Measurements from ENCODE around the gene TNFRSF14.
"Not testable (repeated sequence)": the region's sequence is repeated elsewhere in the genome, so short reads cannot be mapped to it uniquely, and the experiment has no call there.

Gene TNFRSF14

GRCh38 chr1:2564006-2564814 lies 8.0 kb downstream of the TNFRSF14 start:
- Histone ChIP-seq H3K4me1 (peaks cover 61 to 90% (median 76%) of the 10 kb centered on the region in 10 experiments), H3K4me3 (no peak overlapping the region; a peak in 1 of 20 replicates), H3K36me3 (peaks cover 0 to 53% (median 0%) of the 10 kb centered on the region in 11 experiments; a peak in 6 of 22 replicates), H3K27me3 (no peaks in the 10 kb centered on the region), H3K9me3 (replicated peaks in 1 of 11) (no peaks in the 10 kb centered on the region), H3K9ac (peak overlapping the region in 7 of 11 experiments; percentile 17 to 95 (median 40); a peak in 8 of 22 replicates), H4K20me1 (peaks cover 6 to 56% (median 20%) of the 10 kb centered on the region in 11 experiments; a peak in 14 of 22 replicates), H3K4me2 (peak overlapping the region; percentile 60 to 100 (median 91)), H3K27ac (peak overlapping the region in 2 of 11 experiments; percentile 20 to 25; a peak in 3 of 22 replicates)
- no peak for TF ChIP-seq Cebpa-rat (IDR thresholded peaks at IDR 0.05)

- Histone ChIP-seq H3K27me3 (no peaks in the 10 kb centered on the region), H3K27ac (peak overlapping the region in 2 of 11 experiments; percentile 20 to 25; a peak in 3 of 22 replicates), H3K9me3 (replicated peaks in 1 of 11) (no peaks in the 10 kb centered on the region), H3K9ac (peak overlapping the region in 5 of 11 experiments; percentile 11 to 95 (median 40); a peak in 5 of 22 replicates), H3K4me2 (peak overlapping the region; percentile 60 to 100 (median 91)), H3K4me3 (no peak overlapping the region; a peak in 1 of 20 replicates), H3K36me3 (peaks cover 0 to 46% (median 0%) of the 10 kb centered on the region in 11 experiments; a peak in 6 of 22 replicates), H4K20me1 (peaks cover 6 to 49% (median 19%) of the 10 kb centered on the region in 11 experiments; a peak in 14 of 22 replicates), H3K4me1 (peaks cover 66 to 90% (median 82%) of the 10 kb centered on the region in 10 experiments)
- TF ChIP-seq Cebpa-rat (IDR thresholded peaks at IDR 0.05) = no peak
Observed at GRCh38 chr1:2564815-2565374, 8.7 kb downstream of the TNFRSF14 start.

GRCh38 chr1:2566101-2567045 lies 10.2 kb downstream of the TNFRSF14 start:
- no peak for TF ChIP-seq Cebpa-rat (IDR thresholded peaks at IDR 0.05)
- H3K36me3 ChIP-seq = peaks cover 0 to 31% (median 0%) of the 10 kb centered on the region in 11 experiments; a peak in 6 of 22 replicates
- peaks cover 66 to 90% (median 80%) of the 10 kb centered on the region in 10 experiments for H3K4me1 ChIP-seq
- H3K4me3 ChIP-seq = no peak overlapping the region
- no peaks in the 10 kb centered on the region for H3K27me3 ChIP-seq
- peak overlapping the region in 1 of 11 experiments; percentile 29; a peak in 1 of 22 replicates for H3K9ac ChIP-seq
- peaks cover 1 to 34% (median 12%) of the 10 kb centered on the region in 11 experiments; a peak in 14 of 22 replicates for H4K20me1 ChIP-seq
- H3K4me2 ChIP-seq = peak overlapping the region in 9 of 11 experiments; percentile 81 to 100 (median 91); a peak in 15 of 22 replicates
- peaks cover 0 to 12% (median 0%) of the 10 kb centered on the region in 11 experiments; a peak in 2 of 22 replicates for H3K9me3 ChIP-seq (replicated peaks in 1 of 11)
- no peak overlapping the region; a peak in 1 of 22 replicates for H3K27ac ChIP-seq

- H3K9ac ChIP-seq = no peak overlapping the region
- H4K20me1 ChIP-seq = peaks cover 0 to 26% (median 4%) of the 10 kb centered on the region in 11 experiments; a peak in 12 of 22 replicates
- H3K27me3 ChIP-seq = no peaks in the 10 kb centered on the region
- no peak for TF ChIP-seq Cebpa-rat (IDR thresholded peaks at IDR 0.05)
- peak overlapping the region in 3 of 11 experiments; percentile 5 to 70 (median 43); a peak in 5 of 22 replicates for H3K4me2 ChIP-seq
- peaks cover 0 to 23% (median 0%) of the 10 kb centered on the region in 11 experiments; a peak in 6 of 22 replicates for H3K36me3 ChIP-seq
- H3K4me3 ChIP-seq = no peak overlapping the region
- peaks cover 0 to 20% (median 0%) of the 10 kb centered on the region in 11 experiments; a peak in 3 of 22 replicates for H3K9me3 ChIP-seq (replicated peaks in 1 of 11)
- H3K27ac ChIP-seq = no peak overlapping the region
- peaks cover 58 to 90% (median 72%) of the 10 kb centered on the region in 10 experiments for H3K4me1 ChIP-seq
Observed at GRCh38 chr1:2567083-2567679, 11.0 kb downstream of the TNFRSF14 start.

- H4K20me1 ChIP-seq = peaks cover 0 to 15% (median 0%) of the 10 kb centered on the region in 11 experiments; a peak in 5 of 22 replicates
- not testable (repeated sequence) for H3K9ac ChIP-seq, H3K27me3 ChIP-seq, H3K4me3 ChIP-seq, H3K27ac ChIP-seq
- H3K36me3 ChIP-seq = peaks cover 0 to 12% (median 0%) of the 10 kb centered on the region in 11 experiments; a peak in 5 of 22 replicates
- H3K4me1 ChIP-seq = peaks cover 47 to 90% (median 61%) of the 10 kb centered on the region in 10 experiments
- peaks cover 5 to 32% (median 7%) of the 10 kb centered on the region in 11 experiments for H3K9me3 ChIP-seq (replicated peaks in 1 of 11)
- peak overlapping the region in 9 of 11 experiments; percentile 68 to 85 (median 72); a peak in 11 of 22 replicates for H3K4me2 ChIP-seq
Observed at GRCh38 chr1:2568187-2568816, 12.1 kb downstream of the TNFRSF14 start.

- Histone ChIP-seq H3K27ac (peak overlapping the region in 2 of 11 experiments; percentile 54 to 73; a peak in 4 of 22 replicates), H3K36me3 (peaks cover 0 to 4% (median 0%) of the 10 kb centered on the region in 11 experiments; a peak in 3 of 22 replicates), H3K4me3 (no peak overlapping the region), H3K4me1 (peaks cover 40 to 88% (median 54%) of the 10 kb centered on the region in 10 experiments), H3K9ac (peak overlapping the region in 3 of 11 experiments; percentile 6 to 60 (median 9); a peak in 1 of 22 replicates), H4K20me1 (peaks cover 0 to 8% (median 0%) of the 10 kb centered on the region in 11 experiments; a peak in 4 of 22 replicates), H3K27me3 (no peaks in the 10 kb centered on the region), H3K9me3 (replicated peaks in 1 of 11) (peaks cover 12 to 39% (median 14%) of the 10 kb centered on the region in 11 experiments), H3K4me2 (peak overlapping the region; percentile 68 to 85 (median 72); a peak in 21 of 22 replicates)
- no peak for TF ChIP-seq Cebpa-rat (IDR thresholded peaks at IDR 0.05)
Observed at GRCh38 chr1:2569060-2569459, 12.9 kb downstream of the TNFRSF14 start.

- not testable (repeated sequence) for H3K27me3 ChIP-seq, H3K36me3 ChIP-seq, H4K20me1 ChIP-seq
- Histone ChIP-seq H3K4me1 (peaks cover 33 to 88% (median 50%) of the 10 kb centered on the region in 10 experiments), H3K27ac (peak overlapping the region; percentile 0 to 73 (median 47); a peak in 14 of 22 replicates), H3K9ac (peak overlapping the region in 10 of 11 experiments; percentile 1 to 64 (median 30); a peak in 9 of 22 replicates), H3K9me3 (replicated peaks in 1 of 11) (peaks cover 12 to 46% (median 17%) of the 10 kb centered on the region in 11 experiments), H3K4me2 (peak overlapping the region; percentile 68 to 85 (median 72)), H3K4me3 (peak overlapping the region in 1 of 10 experiments; percentile 21; a peak in 1 of 20 replicates)
Observed at GRCh38 chr1:2569703-2570102, 13.5 kb downstream of the TNFRSF14 start.
